A673 (cell line): ENCODE results near the gene SPINK4.

Experiments
- CTCF ChIP-seq: fragments of 300-800, 200-600 bp; sonication (generic); conservative IDR thresholded peaks from 2 replicates; pipeline ENCODE4 v1.5.1; 2017; ENCODE audit warnings: low read depth, mild to moderate bottlenecking, antibody characterized with exemption, low read length, moderate library complexity, mixed read lengths
- EZH2 ChIP-seq: fragments of 200-600 bp; sonication (generic); IDR thresholded peaks from 2 replicates; pipeline ENCODE4 v1.6.1; 2017; ENCODE audit warnings: borderline replicate concordance, low read depth, mild to moderate bottlenecking, mixed read lengths, antibody characterized with exemption, low read length; ENCODE audit not compliant: poor library complexity, severe bottlenecking

GRCh38 chr9:33289936-33290246, 49.9 kb downstream of the SPINK4 start:
- TF ChIP-seq CTCF: no peak
- no peak for TF ChIP-seq EZH2
